Skeletal muscle tissue (tissue), 4 donors: ENCODE measurements around the gene JAZF1. TPM values are rescaled to one million over a fixed set of nuclear protein-coding genes. Genes with fewer than 3 reads are reported as not detected.

ENCODE experiments used
- H3K27ac ChIP-seq: one replicate; pipeline ENCODE4 v1.7.0; 2013; ENCODE audit warnings: mild to moderate bottlenecking, low read depth, low read length, inconsistent platforms
- H3K27me3 ChIP-seq, 3 donors: one replicate each; pipeline ENCODE4 v1.7.0; 2013; ENCODE audit warnings: low read length in 3 of 3; ENCODE audit not compliant: control insufficient read depth in 3 of 3, insufficient read depth in 3 of 3
- H3K36me3 ChIP-seq, 3 donors: one replicate each; pipeline ENCODE4 v1.7.0; 2013; ENCODE audit warnings: low read length in 3 of 3; ENCODE audit not compliant: control insufficient read depth in 3 of 3, insufficient read depth in 3 of 3
- H3K4me1 ChIP-seq, 3 donors: one replicate each; pipeline ENCODE4 v1.7.0; 2013; ENCODE audit warnings: low read length in 3 of 3, mild to moderate bottlenecking in 3 of 3; ENCODE audit not compliant: control insufficient read depth in 3 of 3, insufficient read depth in 3 of 3
- H3K4me3 ChIP-seq, 3 donors: one replicate each; pipeline ENCODE4 v1.7.0; 2013; ENCODE audit warnings: low read length in 3 of 3
- H3K9ac ChIP-seq, 3 donors: one replicate each; pipeline ENCODE4 v1.7.0; 2013; ENCODE audit warnings: low read length in 3 of 3, mild to moderate bottlenecking in 3 of 3, moderate library complexity in 2 of 3, low read depth in 1 of 3
- H3K9me3 ChIP-seq, 3 donors: one replicate each; pipeline ENCODE4 v1.7.0; 2013; ENCODE audit warnings: low read length in 3 of 3; ENCODE audit not compliant: control insufficient read depth in 3 of 3
- total RNA-seq: library from RNA; depleted of rRNA; stranded (reverse); fragments of >200 nt; gene quantifications from one replicate; pipeline ENCODE4 v1.2.3, GENCODE V29; 2014
- donor health status: Osteomylitis.

The JAZF1 gene
- total RNA-seq, 1 donor from 2014 or later: 7.3 TPM

- H3K4me3 ChIP-seq: no peak overlapping the region
- H3K27ac ChIP-seq: no peak overlapping the region
- no peaks in the 10 kb centered on the region for H3K27me3 ChIP-seq
- H3K9ac ChIP-seq: no peak overlapping the region
- no peaks in the 10 kb centered on the region for H3K36me3 ChIP-seq
- H3K9me3 ChIP-seq: no peaks in the 10 kb centered on the region
- peaks cover 0 to 10% (median 5%) of the 10 kb centered on the region in 3 donors for H3K4me1 ChIP-seq
Measured at GRCh38 chr7:27876756-27877155, 303.8 kb downstream of the JAZF1 start.

GRCh38 chr7:27875832-27876231 is 304.8 kb downstream of the JAZF1 start:
- H3K4me1 ChIP-seq: peaks cover 0 to 10% (median 5%) of the 10 kb centered on the region in 3 donors
- H3K9me3 ChIP-seq: no peaks in the 10 kb centered on the region
- H3K9ac ChIP-seq: no peak overlapping the region
- no peak overlapping the region for H3K27ac ChIP-seq
- no peaks in the 10 kb centered on the region for H3K36me3 ChIP-seq
- H3K27me3 ChIP-seq: no peaks in the 10 kb centered on the region
- H3K4me3 ChIP-seq: no peak overlapping the region

GRCh38 chr7:27875061-27875460 is 305.5 kb downstream of the JAZF1 start:
- Histone ChIP-seq H3K27me3 (no peaks in the 10 kb centered on the region), H3K27ac (no peak overlapping the region), H3K9me3 (no peaks in the 10 kb centered on the region), H3K9ac (no peak overlapping the region), H3K4me3 (no peak overlapping the region), H3K4me1 (peaks cover 0 to 10% (median 5%) of the 10 kb centered on the region in 3 donors), H3K36me3 (no peaks in the 10 kb centered on the region)

- no peaks in the 10 kb centered on the region for H3K27me3 ChIP-seq
- no peak overlapping the region for H3K9ac ChIP-seq
Measured at GRCh38 chr7:27873981-27874957, 306.3 kb downstream of the JAZF1 start.

GRCh38 chr7:27872356-27873275 is 308.0 kb downstream of the JAZF1 start:
- Histone ChIP-seq H3K27ac (no peak overlapping the region), H3K4me3 (no peak overlapping the region), H3K36me3 (no peaks in the 10 kb centered on the region), H3K9ac (no peak overlapping the region), H3K4me1 (peaks cover 0 to 10% (median 5%) of the 10 kb centered on the region in 3 donors), H3K9me3 (no peaks in the 10 kb centered on the region), H3K27me3 (no peaks in the 10 kb centered on the region)

More at GRCh38 chr7:27873981-27874957, 306.3 kb downstream of the JAZF1 start:
- H3K36me3 ChIP-seq: no peaks in the 10 kb centered on the region
- H3K9me3 ChIP-seq: no peaks in the 10 kb centered on the region
- no peak overlapping the region for H3K27ac ChIP-seq
- H3K4me1 ChIP-seq: peaks cover 0 to 10% (median 5%) of the 10 kb centered on the region in 3 donors
- H3K4me3 ChIP-seq: no peak overlapping the region

DNA sequence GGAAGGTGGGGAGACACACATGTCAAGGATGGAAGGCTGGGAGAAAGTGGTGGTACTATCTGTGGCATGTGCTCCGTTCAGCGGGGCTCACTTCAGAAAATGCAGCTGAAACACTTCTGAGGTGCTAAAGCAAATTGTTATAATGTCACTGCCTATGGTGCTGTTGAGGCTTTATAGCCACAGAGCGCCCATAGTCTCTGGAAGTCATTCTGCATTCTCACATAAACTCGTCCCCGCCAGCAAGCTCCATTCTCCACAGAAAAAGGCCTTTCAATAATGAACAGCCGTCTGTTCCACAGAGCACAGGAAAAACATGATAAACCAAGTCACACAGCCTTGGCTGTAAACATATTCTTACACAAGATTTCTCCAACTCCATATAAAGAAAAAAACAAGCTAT is 308.7 kb downstream of the JAZF1 start:
- H3K9ac ChIP-seq: no peak overlapping the region
- H3K4me3 ChIP-seq: no peak overlapping the region
- H3K27ac ChIP-seq: no peak overlapping the region
- H3K9me3 ChIP-seq: no peaks in the 10 kb centered on the region
- H3K36me3 ChIP-seq: no peaks in the 10 kb centered on the region
- H3K4me1 ChIP-seq: peaks cover 0 to 10% (median 5%) of the 10 kb centered on the region in 3 donors
- H3K27me3 ChIP-seq: no peaks in the 10 kb centered on the region

DNA sequence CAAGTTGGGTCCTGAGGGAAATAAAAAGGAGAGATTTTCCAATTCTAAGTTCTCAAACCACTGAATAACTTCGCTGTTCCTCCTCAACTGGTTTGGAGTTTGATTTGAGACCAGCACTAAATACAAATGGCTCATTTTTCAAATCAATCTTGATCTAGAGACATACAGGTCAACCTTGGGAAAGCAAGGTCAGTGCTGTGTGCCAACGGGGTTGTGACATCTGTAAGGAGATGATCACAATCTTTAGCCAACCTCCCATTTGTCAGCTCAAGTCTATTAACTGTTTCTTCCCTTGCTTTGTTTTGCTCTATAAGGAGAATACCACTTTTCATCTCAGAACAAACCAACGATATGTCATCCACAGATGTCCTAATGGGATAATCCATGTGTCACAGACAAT is 309.5 kb downstream of the JAZF1 start:
- Histone ChIP-seq H3K9me3 (no peaks in the 10 kb centered on the region), H3K36me3 (peaks cover 0 to 2% (median 0%) of the 10 kb centered on the region in 3 donors), H3K27me3 (no peaks in the 10 kb centered on the region), H3K4me3 (no peak overlapping the region), H3K27ac (no peak overlapping the region), H3K9ac (no peak overlapping the region), H3K4me1 (peaks cover 0 to 10% (median 5%) of the 10 kb centered on the region in 3 donors)

GRCh38 chr7:27870595-27870994 is 310.0 kb downstream of the JAZF1 start:
- Histone ChIP-seq H3K9me3 (no peaks in the 10 kb centered on the region), H3K27ac (no peak overlapping the region), H3K27me3 (no peaks in the 10 kb centered on the region), H3K9ac (no peak overlapping the region), H3K4me1 (peaks cover 0 to 10% (median 5%) of the 10 kb centered on the region in 3 donors), H3K4me3 (no peak overlapping the region), H3K36me3 (peaks cover 0 to 2% (median 0%) of the 10 kb centered on the region in 3 donors)

GRCh38 chr7:27869056-27869455 is 311.5 kb downstream of the JAZF1 start:
- Histone ChIP-seq H3K27ac (no peak overlapping the region), H3K27me3 (no peaks in the 10 kb centered on the region), H3K36me3 (peaks cover 0 to 2% (median 0%) of the 10 kb centered on the region in 3 donors), H3K9me3 (no peaks in the 10 kb centered on the region), H3K4me1 (peaks cover 0 to 4% (median 0%) of the 10 kb centered on the region in 3 donors), H3K4me3 (no peak overlapping the region), H3K9ac (no peak overlapping the region)
